ENCODE data around the gene NCOA3.

DNA sequence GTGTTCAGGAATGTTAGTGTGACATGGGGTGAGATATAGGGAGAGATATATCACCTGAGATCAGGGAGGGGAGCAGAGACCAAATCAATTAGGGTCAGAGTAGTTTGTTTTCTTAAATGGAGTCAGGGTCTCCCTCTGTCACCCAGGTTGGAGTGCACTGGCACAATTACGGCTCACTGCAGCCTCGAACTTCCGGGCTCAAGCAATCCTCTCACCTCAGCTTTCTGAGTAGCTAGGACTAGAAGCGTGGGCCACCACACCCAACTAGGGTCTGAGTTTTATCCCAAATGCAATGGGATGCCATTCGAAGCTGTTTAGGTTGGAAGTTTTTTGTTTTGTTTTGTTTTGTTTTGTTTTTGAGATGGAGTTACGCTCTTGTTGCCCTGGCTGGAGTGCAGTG lies 3.1 kb upstream of the NCOA3 start:
- TF ChIP-seq, protein P1, sequence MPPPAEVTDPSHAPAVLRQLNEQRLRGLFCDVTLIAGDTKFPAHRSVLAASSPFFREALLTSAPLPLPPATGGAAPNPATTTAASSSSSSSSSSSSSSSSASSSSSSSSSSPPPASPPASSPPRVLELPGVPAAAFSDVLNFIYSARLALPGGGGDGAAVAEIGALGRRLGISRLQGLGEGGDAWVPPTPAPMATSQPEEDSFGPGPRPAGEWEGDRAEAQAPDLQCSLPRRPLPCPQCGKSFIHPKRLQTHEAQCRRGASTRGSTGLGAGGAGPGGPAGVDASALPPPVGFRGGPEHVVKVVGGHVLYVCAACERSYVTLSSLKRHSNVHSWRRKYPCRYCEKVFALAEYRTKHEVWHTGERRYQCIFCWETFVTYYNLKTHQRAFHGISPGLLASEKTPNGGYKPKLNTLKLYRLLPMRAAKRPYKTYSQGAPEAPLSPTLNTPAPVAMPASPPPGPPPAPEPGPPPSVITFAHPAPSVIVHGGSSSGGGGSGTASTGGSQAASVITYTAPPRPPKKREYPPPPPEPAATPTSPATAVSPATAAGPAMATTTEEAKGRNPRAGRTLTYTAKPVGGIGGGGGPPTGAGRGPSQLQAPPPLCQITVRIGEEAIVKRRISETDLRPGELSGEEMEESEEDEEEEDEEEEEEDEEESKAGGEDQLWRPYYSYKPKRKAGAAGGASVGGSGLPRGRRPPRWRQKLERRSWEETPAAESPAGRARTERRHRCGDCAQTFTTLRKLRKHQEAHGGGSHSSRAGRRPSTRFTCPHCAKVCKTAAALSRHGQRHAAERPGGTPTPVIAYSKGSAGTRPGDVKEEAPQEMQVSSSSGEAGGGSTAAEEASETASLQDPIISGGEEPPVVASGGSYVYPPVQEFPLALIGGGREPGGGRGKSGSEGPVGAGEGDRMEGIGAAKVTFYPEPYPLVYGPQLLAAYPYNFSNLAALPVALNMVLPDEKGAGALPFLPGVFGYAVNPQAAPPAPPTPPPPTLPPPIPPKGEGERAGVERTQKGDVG (CRISPR knock-in tag; IDR thresholded peaks at IDR 0.05), result no peak
- TF ChIP-seq, protein P2, sequence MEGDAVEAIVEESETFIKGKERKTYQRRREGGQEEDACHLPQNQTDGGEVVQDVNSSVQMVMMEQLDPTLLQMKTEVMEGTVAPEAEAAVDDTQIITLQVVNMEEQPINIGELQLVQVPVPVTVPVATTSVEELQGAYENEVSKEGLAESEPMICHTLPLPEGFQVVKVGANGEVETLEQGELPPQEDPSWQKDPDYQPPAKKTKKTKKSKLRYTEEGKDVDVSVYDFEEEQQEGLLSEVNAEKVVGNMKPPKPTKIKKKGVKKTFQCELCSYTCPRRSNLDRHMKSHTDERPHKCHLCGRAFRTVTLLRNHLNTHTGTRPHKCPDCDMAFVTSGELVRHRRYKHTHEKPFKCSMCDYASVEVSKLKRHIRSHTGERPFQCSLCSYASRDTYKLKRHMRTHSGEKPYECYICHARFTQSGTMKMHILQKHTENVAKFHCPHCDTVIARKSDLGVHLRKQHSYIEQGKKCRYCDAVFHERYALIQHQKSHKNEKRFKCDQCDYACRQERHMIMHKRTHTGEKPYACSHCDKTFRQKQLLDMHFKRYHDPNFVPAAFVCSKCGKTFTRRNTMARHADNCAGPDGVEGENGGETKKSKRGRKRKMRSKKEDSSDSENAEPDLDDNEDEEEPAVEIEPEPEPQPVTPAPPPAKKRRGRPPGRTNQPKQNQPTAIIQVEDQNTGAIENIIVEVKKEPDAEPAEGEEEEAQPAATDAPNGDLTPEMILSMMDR (IDR thresholded peaks at IDR 0.05 in 2 of 3, conservative IDR thresholded peaks at IDR 0.05 in 1 of 3; ENCODE audit: control insufficient read depth in 2 of 3, extremely low read depth in 1 of 3, insufficient read depth in 1 of 3, low read depth in 3 of 3, low read length in 3 of 3), result no peak
- TF ChIP-seq ZNF274 (IDR thresholded peaks at IDR 0.05; ENCODE audit: insufficient read depth, insufficient read length) (no peak), SMAD1 (IDR thresholded peaks at IDR 0.05; ENCODE audit: low read depth, partially characterized antibody) (no peak), GABPA (IDR thresholded peaks at IDR 0.05; ENCODE audit: low read depth) (no peak), NFYB (IDR thresholded peaks at IDR 0.05; ENCODE audit: insufficient read depth, low read depth, low read length) (no peak), EP300 (IDR thresholded peaks at IDR 0.05; ENCODE audit: borderline replicate concordance in 1 of 2, control insufficient read depth in 1 of 2, low read depth in 2 of 2, low read length in 2 of 2) (no peak)

Data from GM12878 (cell line).